ENCODE results near the gene MS4A15. TPM values are rescaled to one million over a fixed set of nuclear protein-coding genes. Genes with fewer than 3 reads are reported as not detected.

Gene MS4A15
- total RNA-seq, 1 donor from 2014 or later, result not detected

- Histone ChIP-seq H3K9ac (ENCODE audit: low read length) (peak overlapping the region; percentile 28), H3K27me3 (ENCODE audit: insufficient read depth, low read length) (peaks cover 6% of the 10 kb centered on the region), H3K36me3 (ENCODE audit: insufficient read depth, low read length) (no peaks in the 10 kb centered on the region), H3K4me1 (ENCODE audit: insufficient read depth, low read length) (peaks cover 17% of the 10 kb centered on the region), H3K27ac (ENCODE audit: low read depth, low read length) (peak overlapping the region; percentile 43), H3K9me3 (ENCODE audit: insufficient read depth, low read depth, low read length) (no peaks in the 10 kb centered on the region), H4K20me1 (ENCODE audit: insufficient read depth, low read length) (no peaks in the 10 kb centered on the region), H3K79me2 (ENCODE audit: insufficient read depth, low read length) (no peaks in the 10 kb centered on the region), H2AFZ (ENCODE audit: low read depth, low read length) (peak overlapping the region; percentile 6), H3K4me2 (ENCODE audit: low read length) (peak overlapping the region; percentile 24), H3K4me3 (ENCODE audit: insufficient read depth, low read depth, low read length) (no peak overlapping the region)
- peak; percentile 57 for DNase-seq (ENCODE audit: low read depth)
- TF ChIP-seq CTCF (IDR thresholded peaks at IDR 0.05; ENCODE audit: insufficient read depth, low read depth, low read length), result no peak
- no peak for TF ChIP-seq EZH2 (IDR thresholded peaks at IDR 0.05; ENCODE audit: insufficient read depth, low read length)
- no peak overlapping the region for H3K4me3 Mint-ChIP-seq (ENCODE audit: unreplicated experiment)
- FAIRE-seq, result peak; percentile 77
- H3K4me1 Mint-ChIP-seq (ENCODE audit: low read depth, unreplicated experiment), result peaks cover 19% of the 10 kb centered on the region
- peaks cover 3% of the 10 kb centered on the region for H3K27me3 Mint-ChIP-seq (ENCODE audit: low read depth, unreplicated experiment)
- H3K9me3 Mint-ChIP-seq (ENCODE audit: unreplicated experiment), result no peaks in the 10 kb centered on the region
- no peaks in the 10 kb centered on the region for H3K36me3 Mint-ChIP-seq (ENCODE audit: low read depth, unreplicated experiment)
- H3K27ac Mint-ChIP-seq (ENCODE audit: unreplicated experiment), result peak overlapping the region; percentile 60
These were observed 20.9 kb downstream of the MS4A15 start for GRCh38 chr11:60777572-60777971.

GRCh38 chr11:60780065-60780464, 23.4 kb downstream of the MS4A15 start:
- Histone ChIP-seq H3K4me1 (ENCODE audit: insufficient read depth, low read length) (peaks cover 17% of the 10 kb centered on the region), H3K79me2 (ENCODE audit: insufficient read depth, low read length) (no peaks in the 10 kb centered on the region), H3K9ac (ENCODE audit: low read length) (no peak overlapping the region), H2AFZ (ENCODE audit: low read depth, low read length) (no peak overlapping the region), H3K27ac (ENCODE audit: low read depth, low read length) (no peak overlapping the region), H3K27me3 (ENCODE audit: insufficient read depth, low read length) (peaks cover 6% of the 10 kb centered on the region), H3K4me3 (ENCODE audit: insufficient read depth, low read depth, low read length) (no peak overlapping the region), H3K36me3 (ENCODE audit: insufficient read depth, low read length) (no peaks in the 10 kb centered on the region), H3K4me2 (ENCODE audit: low read length) (no peak overlapping the region), H3K9me3 (ENCODE audit: insufficient read depth, low read depth, low read length) (no peaks in the 10 kb centered on the region), H4K20me1 (ENCODE audit: insufficient read depth, low read length) (no peaks in the 10 kb centered on the region)
- Mint-ChIP-seq H3K36me3 (ENCODE audit: low read depth, unreplicated experiment) (no peaks in the 10 kb centered on the region), H3K9me3 (ENCODE audit: unreplicated experiment) (no peaks in the 10 kb centered on the region), H3K27me3 (ENCODE audit: low read depth, unreplicated experiment) (peaks cover 3% of the 10 kb centered on the region), H3K4me1 (ENCODE audit: low read depth, unreplicated experiment) (peaks cover 21% of the 10 kb centered on the region), H3K27ac (ENCODE audit: unreplicated experiment) (no peak overlapping the region), H3K4me3 (ENCODE audit: unreplicated experiment) (no peak overlapping the region)
- no peak for FAIRE-seq
- no peak for TF ChIP-seq CTCF (IDR thresholded peaks at IDR 0.05; ENCODE audit: insufficient read depth, low read depth, low read length)
- TF ChIP-seq EZH2 (IDR thresholded peaks at IDR 0.05; ENCODE audit: insufficient read depth, low read length), result no peak
- DNase-seq (ENCODE audit: low read depth), result no peak

GRCh38 chr11:60780774-60781173, 24.1 kb downstream of the MS4A15 start:
- no peaks in the 10 kb centered on the region for H3K79me2 ChIP-seq (ENCODE audit: insufficient read depth, low read length)
- no peaks in the 10 kb centered on the region for H3K36me3 ChIP-seq (ENCODE audit: insufficient read depth, low read length)
- no peak overlapping the region for H3K4me3 ChIP-seq (ENCODE audit: insufficient read depth, low read depth, low read length)
- H3K27ac Mint-ChIP-seq (ENCODE audit: unreplicated experiment), result no peak overlapping the region
- no peaks in the 10 kb centered on the region for H3K9me3 ChIP-seq (ENCODE audit: insufficient read depth, low read depth, low read length)
- H3K4me1 ChIP-seq (ENCODE audit: insufficient read depth, low read length), result peaks cover 14% of the 10 kb centered on the region
- no peak overlapping the region for H3K4me2 ChIP-seq (ENCODE audit: low read length)
- H3K9ac ChIP-seq (ENCODE audit: low read length), result no peak overlapping the region
- H4K20me1 ChIP-seq (ENCODE audit: insufficient read depth, low read length), result no peaks in the 10 kb centered on the region
- TF ChIP-seq CTCF (IDR thresholded peaks at IDR 0.05; ENCODE audit: insufficient read depth, low read depth, low read length), result no peak
- TF ChIP-seq EZH2 (IDR thresholded peaks at IDR 0.05; ENCODE audit: insufficient read depth, low read length), result no peak
- no peak overlapping the region for H2AFZ ChIP-seq (ENCODE audit: low read depth, low read length)
- FAIRE-seq, result no peak
- peaks cover 17% of the 10 kb centered on the region for H3K4me1 Mint-ChIP-seq (ENCODE audit: low read depth, unreplicated experiment)
- no peaks in the 10 kb centered on the region for H3K36me3 Mint-ChIP-seq (ENCODE audit: low read depth, unreplicated experiment)
- H3K27ac ChIP-seq (ENCODE audit: low read depth, low read length), result no peak overlapping the region
- H3K27me3 Mint-ChIP-seq (ENCODE audit: low read depth, unreplicated experiment), result no peaks in the 10 kb centered on the region
- peaks cover 6% of the 10 kb centered on the region for H3K27me3 ChIP-seq (ENCODE audit: insufficient read depth, low read length)
- no peaks in the 10 kb centered on the region for H3K9me3 Mint-ChIP-seq (ENCODE audit: unreplicated experiment)
- no peak for DNase-seq (ENCODE audit: low read depth)
- no peak overlapping the region for H3K4me3 Mint-ChIP-seq (ENCODE audit: unreplicated experiment)

Measured in astrocyte (in vitro differentiated cells and primary cell).